Liver (tissue), 9 donors: Measurements from ENCODE around the gene ASPG. TPM values are rescaled to one million over a fixed set of nuclear protein-coding genes. Genes with fewer than 3 reads are reported as not detected.

Source experiments
- DNase-seq: peaks from one replicate; pipeline ENCODE4 v3.0.0-alpha.2; 2017; ENCODE audit warnings: low spot score
- H3K27ac ChIP-seq, 2 donors: one replicate each; pipeline ENCODE4 v1.7.0; 2013; ENCODE audit warnings: inconsistent platforms in 2 of 2, low read length in 2 of 2, control low read depth in 1 of 2, low read depth in 1 of 2, mild to moderate bottlenecking in 1 of 2
- H3K27me3 ChIP-seq, 4 donors: one replicate each; pipeline versions ENCODE4 v1.6.1 to v1.7.0; 2013; ENCODE audit warnings: low read length in 3 of 4, inconsistent platforms in 1 of 4, mild to moderate bottlenecking in 1 of 4, moderate library complexity in 1 of 4; ENCODE audit not compliant: control insufficient read depth in 4 of 4, insufficient read depth in 4 of 4
- H3K36me3 ChIP-seq, 4 donors: one replicate each; pipeline versions ENCODE4 v1.6.1 to v1.7.0; 2013; ENCODE audit warnings: low read length in 3 of 4, mild to moderate bottlenecking in 3 of 4, low read depth in 1 of 4, moderate library complexity in 1 of 4; ENCODE audit not compliant: control insufficient read depth in 4 of 4, insufficient read depth in 3 of 4
- H3K4me1 ChIP-seq, 4 donors: one replicate each; pipeline versions ENCODE4 v1.6.1 to v1.7.0; 2013; ENCODE audit warnings: low read length in 3 of 4, mild to moderate bottlenecking in 3 of 4, moderate library complexity in 1 of 4; ENCODE audit not compliant: control insufficient read depth in 4 of 4, insufficient read depth in 4 of 4
- H3K4me3 ChIP-seq, 3 donors: one replicate each; pipeline versions ENCODE4 v1.6.1 to v1.7.0; 2013; ENCODE audit warnings: low read length in 3 of 3, control low read depth in 1 of 3, low read depth in 1 of 3, mild to moderate bottlenecking in 1 of 3
- H3K9ac ChIP-seq, 2 donors: one replicate each; pipeline ENCODE4 v1.7.0; 2013; ENCODE audit warnings: low read length in 2 of 2, mild to moderate bottlenecking in 2 of 2, moderate library complexity in 2 of 2, control low read depth in 1 of 2, low read depth in 1 of 2
- H3K9me3 ChIP-seq, 4 donors: one replicate each; pipeline versions ENCODE4 v1.6.1 to v1.7.0; 2013; ENCODE audit warnings: low read length in 3 of 4; ENCODE audit not compliant: control insufficient read depth in 4 of 4
- EGR1 ChIP-seq, 2 donors: IDR thresholded peaks; 2 replicates each; pipeline ENCODE4 v1.6.1; 2016 to 2018; ENCODE audit warnings: antibody characterized with exemption in 2 of 2, low read depth in 2 of 2
- FOXA1 ChIP-seq: IDR thresholded peaks from 2 replicates; pipeline ENCODE4 v1.6.1; 2016; ENCODE audit warnings: antibody characterized with exemption
- FOXA2 ChIP-seq: IDR thresholded peaks from 2 replicates; pipeline ENCODE4 v1.6.1; 2016; ENCODE audit warnings: antibody characterized with exemption
- GABPA ChIP-seq, 2 donors: IDR thresholded peaks in 1 of 2; conservative IDR thresholded peaks in 1 of 2; 2 replicates each; pipeline ENCODE4 v1.6.1; 2016; ENCODE audit warnings: antibody characterized with exemption in 2 of 2, mild to moderate bottlenecking in 1 of 2, moderate library complexity in 1 of 2
- HNF4A ChIP-seq, 2 donors: conservative IDR thresholded peaks; 2 replicates each; pipeline ENCODE4 v1.6.1; 2016; ENCODE audit warnings: antibody characterized with exemption in 2 of 2, mild to moderate bottlenecking in 2 of 2
- HNF4G ChIP-seq: IDR thresholded peaks from 2 replicates; pipeline ENCODE4 v1.6.1; 2016; ENCODE audit warnings: antibody characterized with exemption
- JUND ChIP-seq, 2 donors: IDR thresholded peaks; 2 replicates each; pipeline ENCODE4 v1.6.1; 2016; ENCODE audit warnings: antibody characterized with exemption in 2 of 2
- NR2F2 ChIP-seq: IDR thresholded peaks from 2 replicates; pipeline ENCODE4 v1.6.1; 2016; ENCODE audit warnings: antibody characterized with exemption
- RAD21 ChIP-seq, 2 donors: IDR thresholded peaks; 2 replicates each; pipeline ENCODE4 v1.6.1; 2016; ENCODE audit warnings: antibody characterized with exemption in 2 of 2, mild to moderate bottlenecking in 2 of 2
- REST ChIP-seq: IDR thresholded peaks from 2 replicates; pipeline ENCODE4 v1.6.1; 2016; ENCODE audit warnings: antibody characterized with exemption, mild to moderate bottlenecking
- RXRA ChIP-seq, 2 donors: IDR thresholded peaks; 2 replicates each; pipeline ENCODE4 v1.6.1; 2017 to 2018; ENCODE audit warnings: antibody characterized with exemption in 2 of 2, mild to moderate bottlenecking in 1 of 2
- SP1 ChIP-seq: IDR thresholded peaks from 2 replicates; pipeline ENCODE4 v1.6.1; 2018; ENCODE audit warnings: antibody characterized with exemption, mild to moderate bottlenecking
- TAF1 ChIP-seq: conservative IDR thresholded peaks from 2 replicates; pipeline ENCODE4 v1.6.1; 2016; ENCODE audit warnings: antibody characterized with exemption, mild to moderate bottlenecking
- YY1 ChIP-seq: IDR thresholded peaks from 2 replicates; pipeline ENCODE4 v1.6.1; 2016; ENCODE audit warnings: antibody characterized with exemption, mild to moderate bottlenecking
- ZBTB33 ChIP-seq: IDR thresholded peaks from 2 replicates; pipeline ENCODE4 v1.6.1; 2016; ENCODE audit warnings: antibody characterized with exemption
- WGBS: extraction: QIAGEN DNeasy Blood & Tissue Kit; methylation state at CpG from one replicate; pipeline ENCODE4 v1.1.7; 2013; 5-methylcytosine and 5-hydroxymethylcytosine counted together
- polyA plus RNA-seq, 2 donors: library from polyadenylated mRNA; stranded (reverse) in 1 of 2; unstranded in 1 of 2; fragments of 200-250 nt in 1 of 2; fragments of >200 nt in 1 of 2; fragmentation: Nextera tagmentation in 1 of 2; extraction: Ambion mirVana in 1 of 2; gene quantifications; one replicate each; pipeline versions ENCODE4 v1.2.1 to v1.2.3, GENCODE V29; 2013 to 2015
- total RNA-seq, 2 donors: library from RNA; depleted of rRNA; stranded (reverse); fragments of >200 nt; gene quantifications; one replicate each; pipeline ENCODE4 v1.2.3, GENCODE V29; 2014
- TF ChIP-seq, protein P1 (sequence below): fragments of 150-350 bp; IDR thresholded peaks from 2 replicates; pipeline ENCODE4 v1.5.1; 2017; ENCODE audit warnings: improper control_type of control experiment, low read depth, low read length; ENCODE audit not compliant: missing input control
- TF ChIP-seq, protein P2 (sequence below): IDR thresholded peaks from 2 replicates; pipeline ENCODE4 v1.6.1; 2016; ENCODE audit warnings: antibody characterized with exemption
- TF ChIP-seq, protein P3 (sequence below): IDR thresholded peaks from 2 replicates; pipeline ENCODE4 v1.6.1; 2016; ENCODE audit warnings: antibody characterized with exemption
- donor health status: healthy.
- donor health status: healthy.
- donor health status: healthy.
- donor health status: healthy.
- donor health status: healthy.

The ASPG gene
- total and polyA plus RNA-seq, 4 donors: 42.4 to 158 (median 110) TPM

GRCh38 chr14:104162495-104162894 lies 77.0 kb downstream of the ASPG start:
- no peak overlapping the region for H3K4me3 ChIP-seq
- TF ChIP-seq HNF4G (no peak), GABPA (IDR thresholded peaks at IDR 0.05 in 1 of 2, conservative IDR thresholded peaks at IDR 0.05 in 1 of 2) (no peak), SP1 (no peak), RXRA (IDR thresholded peaks at IDR 0.05) (no peak), RAD21 (IDR thresholded peaks at IDR 0.05) (no peak), EGR1 (IDR thresholded peaks at IDR 0.05; ENCODE audit: low read depth in 2 of 2) (no peak), REST (no peak), JUND (IDR thresholded peaks at IDR 0.05) (no peak), HNF4A (conservative IDR thresholded peaks at IDR 0.05) (no peak), YY1 (no peak), FOXA2 (no peak), FOXA1 (no peak), TAF1 (no peak), ZBTB33 (no peak), NR2F2 (no peak)
- TF ChIP-seq, protein P1, sequence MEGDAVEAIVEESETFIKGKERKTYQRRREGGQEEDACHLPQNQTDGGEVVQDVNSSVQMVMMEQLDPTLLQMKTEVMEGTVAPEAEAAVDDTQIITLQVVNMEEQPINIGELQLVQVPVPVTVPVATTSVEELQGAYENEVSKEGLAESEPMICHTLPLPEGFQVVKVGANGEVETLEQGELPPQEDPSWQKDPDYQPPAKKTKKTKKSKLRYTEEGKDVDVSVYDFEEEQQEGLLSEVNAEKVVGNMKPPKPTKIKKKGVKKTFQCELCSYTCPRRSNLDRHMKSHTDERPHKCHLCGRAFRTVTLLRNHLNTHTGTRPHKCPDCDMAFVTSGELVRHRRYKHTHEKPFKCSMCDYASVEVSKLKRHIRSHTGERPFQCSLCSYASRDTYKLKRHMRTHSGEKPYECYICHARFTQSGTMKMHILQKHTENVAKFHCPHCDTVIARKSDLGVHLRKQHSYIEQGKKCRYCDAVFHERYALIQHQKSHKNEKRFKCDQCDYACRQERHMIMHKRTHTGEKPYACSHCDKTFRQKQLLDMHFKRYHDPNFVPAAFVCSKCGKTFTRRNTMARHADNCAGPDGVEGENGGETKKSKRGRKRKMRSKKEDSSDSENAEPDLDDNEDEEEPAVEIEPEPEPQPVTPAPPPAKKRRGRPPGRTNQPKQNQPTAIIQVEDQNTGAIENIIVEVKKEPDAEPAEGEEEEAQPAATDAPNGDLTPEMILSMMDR: no peak
- TF ChIP-seq, protein P2, sequence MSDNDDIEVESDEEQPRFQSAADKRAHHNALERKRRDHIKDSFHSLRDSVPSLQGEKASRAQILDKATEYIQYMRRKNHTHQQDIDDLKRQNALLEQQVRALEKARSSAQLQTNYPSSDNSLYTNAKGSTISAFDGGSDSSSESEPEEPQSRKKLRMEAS: no peak
- TF ChIP-seq, protein P3, sequence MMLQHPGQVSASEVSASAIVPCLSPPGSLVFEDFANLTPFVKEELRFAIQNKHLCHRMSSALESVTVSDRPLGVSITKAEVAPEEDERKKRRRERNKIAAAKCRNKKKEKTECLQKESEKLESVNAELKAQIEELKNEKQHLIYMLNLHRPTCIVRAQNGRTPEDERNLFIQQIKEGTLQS: no peak
- no peak overlapping the region for H3K27ac ChIP-seq
- H3K9ac ChIP-seq: no peak overlapping the region
- WGBS: 84% methylated on average over 9 of the region's 9 CpGs
- H3K27me3 ChIP-seq: no peaks in the 10 kb centered on the region
- H3K4me1 ChIP-seq: no peaks in the 10 kb centered on the region
- no peaks in the 10 kb centered on the region for H3K9me3 ChIP-seq
- H3K36me3 ChIP-seq: no peaks in the 10 kb centered on the region
- DNase-seq: no peak
